NT2/D1 (cell line): ENCODE measurements around the gene TNS2.

Experiments
- DNase-seq: peaks from one replicate; pipeline ENCODE4 v3.0.0-alpha.2; 2011; ENCODE audit warnings: low read depth, low spot score
- H3K27me3 ChIP-seq: 2 replicates; pipeline ENCODE4 v1.6.0; 2011; ENCODE audit warnings: mild to moderate bottlenecking; ENCODE audit not compliant: insufficient read length, insufficient read depth
- H3K36me3 ChIP-seq: 2 replicates; pipeline ENCODE4 v1.6.1; 2011; ENCODE audit warnings: mild to moderate bottlenecking, low read length, mixed read lengths; ENCODE audit not compliant: insufficient read depth, insufficient read length
- H3K4me1 ChIP-seq: 2 replicates; pipeline ENCODE4 v1.5.1; 2011; ENCODE audit not compliant: insufficient read depth, insufficient read length
- H3K4me3 ChIP-seq: 2 replicates; pipeline ENCODE4 v1.5.1; 2011; ENCODE audit warnings: low read depth; ENCODE audit not compliant: insufficient read length
- H3K9ac ChIP-seq: 2 replicates; pipeline ENCODE4 v1.6.0; 2011; ENCODE audit warnings: low read depth; ENCODE audit not compliant: insufficient read length
- H3K9me3 ChIP-seq: 2 replicates; pipeline ENCODE4 v1.5.1; 2011; ENCODE audit warnings: mild to moderate bottlenecking, low read length; ENCODE audit not compliant: insufficient read depth
- SUZ12 ChIP-seq: IDR thresholded peaks from 2 replicates; pipeline ENCODE4 v1.6.1; 2011; ENCODE audit not compliant: insufficient read length, insufficient read depth; ENCODE audit errors: extremely low read depth
- YY1 ChIP-seq: IDR thresholded peaks from 2 replicates; pipeline ENCODE4 v1.6.1; 2011; ENCODE audit not compliant: insufficient read length, insufficient read depth
- ZNF274 ChIP-seq: IDR thresholded peaks from 2 replicates; pipeline ENCODE4 v1.6.1; 2011; ENCODE audit warnings: mild to moderate bottlenecking, low read depth, low read length

The TNS2 gene

GRCh38 chr12:53060064-53060720 is 10.3 kb downstream of the TNS2 start:
- H3K9me3 ChIP-seq: no peaks in the 10 kb centered on the region
- peaks cover 10% of the 10 kb centered on the region for H3K27me3 ChIP-seq
- peaks cover 6% of the 10 kb centered on the region for H3K4me1 ChIP-seq
- H3K9ac ChIP-seq: no peak overlapping the region
- no peak for DNase-seq
- TF ChIP-seq SUZ12: no peak
- peaks cover 11% of the 10 kb centered on the region for H3K36me3 ChIP-seq
- H3K4me3 ChIP-seq: no peak overlapping the region

DNA sequence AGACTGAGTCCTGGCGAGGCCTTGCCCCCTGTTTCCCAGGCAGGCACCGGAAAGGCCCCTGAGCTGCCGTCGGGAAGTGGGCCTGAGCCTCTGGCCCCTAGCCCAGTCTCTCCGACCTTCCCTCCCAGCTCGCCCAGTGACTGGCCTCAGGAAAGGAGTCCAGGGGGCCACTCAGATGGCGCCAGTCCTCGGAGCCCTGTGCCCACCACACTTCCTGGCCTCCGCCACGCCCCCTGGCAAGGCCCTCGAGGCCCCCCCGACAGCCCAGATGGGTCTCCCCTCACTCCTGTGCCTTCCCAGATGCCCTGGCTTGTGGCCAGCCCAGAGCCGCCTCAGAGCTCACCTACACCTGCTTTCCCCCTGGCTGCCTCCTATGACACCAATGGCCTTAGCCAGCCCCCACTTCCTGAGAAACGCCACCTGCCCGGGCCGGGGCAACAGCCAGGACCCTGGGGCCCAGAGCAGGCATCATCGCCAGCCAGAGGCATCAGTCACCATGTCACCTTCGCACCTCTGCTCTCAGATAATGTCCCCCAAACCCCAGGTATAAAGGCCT is 10.9 kb downstream of the TNS2 start:
- no peak for TF ChIP-seq ZNF274
- TF ChIP-seq SUZ12: no peak
- TF ChIP-seq YY1: no peak
- Histone ChIP-seq H3K4me1 (peaks cover 6% of the 10 kb centered on the region), H3K4me3 (no peak overlapping the region), H3K9me3 (no peaks in the 10 kb centered on the region), H3K27me3 (peaks cover 10% of the 10 kb centered on the region), H3K9ac (no peak overlapping the region), H3K36me3 (peaks cover 17% of the 10 kb centered on the region)
- no peak for DNase-seq

DNA sequence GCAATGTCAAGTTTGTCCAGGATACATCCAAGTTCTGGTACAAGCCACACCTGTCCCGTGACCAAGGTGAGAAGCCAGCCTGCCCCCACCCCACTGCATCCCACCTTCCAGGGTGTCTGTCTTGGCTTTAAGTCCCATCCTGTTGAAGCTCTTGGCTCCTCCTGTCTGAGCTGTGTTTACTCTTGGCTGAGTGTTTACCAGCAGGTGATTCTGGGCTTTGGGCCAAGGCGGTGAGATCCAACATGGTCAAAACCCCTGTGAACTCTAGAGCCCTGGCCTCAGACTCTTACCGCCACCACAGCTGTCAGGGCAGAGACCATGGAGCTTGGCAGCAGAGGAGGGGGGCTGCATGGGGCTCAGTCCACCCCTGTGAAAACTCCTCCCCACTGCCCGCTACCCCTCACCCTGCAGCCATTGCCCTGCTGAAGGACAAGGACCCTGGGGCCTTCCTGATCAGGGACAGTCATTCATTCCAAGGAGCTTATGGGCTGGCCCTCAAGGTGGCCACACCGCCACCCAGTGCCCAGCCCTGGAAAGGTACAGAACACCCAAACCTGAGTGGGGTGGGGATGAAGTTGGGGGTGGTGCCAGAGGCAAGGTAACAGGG is 11.6 kb downstream of the TNS2 start:
- no peak for DNase-seq

GRCh38 chr12:53062011-53062961 is 12.4 kb downstream of the TNS2 start:
- H3K27me3 ChIP-seq: peaks cover 10% of the 10 kb centered on the region
- TF ChIP-seq YY1: no peak
- no peak for TF ChIP-seq SUZ12
- no peak for TF ChIP-seq ZNF274
- no peaks in the 10 kb centered on the region for H3K9me3 ChIP-seq
- DNase-seq: no peak
- no peak overlapping the region for H3K9ac ChIP-seq
- H3K36me3 ChIP-seq: peaks cover 24% of the 10 kb centered on the region
- peaks cover 9% of the 10 kb centered on the region for H3K4me1 ChIP-seq
- no peak overlapping the region for H3K4me3 ChIP-seq

More for the DNA sequence above, 11.6 kb downstream of the TNS2 start:
- Histone ChIP-seq H3K4me1 (peaks cover 9% of the 10 kb centered on the region), H3K27me3 (peaks cover 10% of the 10 kb centered on the region), H3K9me3 (no peaks in the 10 kb centered on the region), H3K4me3 (no peak overlapping the region), H3K9ac (no peak overlapping the region), H3K36me3 (peaks cover 23% of the 10 kb centered on the region)
- no peak for TF ChIP-seq SUZ12
- no peak for TF ChIP-seq YY1
- no peak for TF ChIP-seq ZNF274

DNA sequence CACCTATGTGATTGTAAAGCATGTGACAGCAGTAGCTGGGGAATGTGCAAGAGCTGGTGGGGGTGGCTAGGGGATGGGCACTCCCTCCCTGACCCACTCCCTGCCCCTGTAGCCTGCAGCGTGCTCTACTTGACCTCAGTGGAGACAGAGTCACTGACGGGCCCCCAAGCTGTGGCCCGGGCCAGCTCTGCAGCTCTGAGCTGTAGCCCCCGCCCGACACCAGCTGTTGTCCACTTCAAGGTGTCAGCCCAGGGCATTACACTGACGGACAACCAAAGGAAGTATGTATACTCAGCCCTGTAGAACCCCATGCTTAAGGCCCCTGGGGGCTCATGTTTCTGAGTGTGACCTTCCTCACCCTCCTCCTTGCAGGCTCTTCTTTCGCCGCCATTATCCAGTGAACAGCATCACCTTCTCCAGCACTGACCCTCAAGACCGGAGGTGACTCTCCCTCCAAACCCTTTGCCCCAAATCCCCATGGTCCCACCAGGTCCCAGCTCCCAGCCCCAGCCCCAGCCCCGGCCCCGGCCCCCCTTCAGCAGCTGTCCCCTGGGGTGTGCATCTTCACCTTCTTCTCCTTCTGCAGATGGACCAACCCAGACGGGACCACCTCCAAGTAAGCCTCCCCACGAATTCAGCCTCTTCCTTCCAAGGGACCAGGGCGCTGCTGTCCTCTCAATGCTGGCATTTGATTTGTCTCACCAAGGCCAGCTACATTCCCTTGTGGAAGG is 13.3 kb downstream of the TNS2 start:
- peaks cover 29% of the 10 kb centered on the region for H3K36me3 ChIP-seq
- H3K4me3 ChIP-seq: no peak overlapping the region
- peaks cover 12% of the 10 kb centered on the region for H3K4me1 ChIP-seq
- no peak for DNase-seq
- no peaks in the 10 kb centered on the region for H3K9me3 ChIP-seq
- H3K27me3 ChIP-seq: peaks cover 2% of the 10 kb centered on the region
- H3K9ac ChIP-seq: no peak overlapping the region
- no peak for TF ChIP-seq ZNF274
- no peak for TF ChIP-seq SUZ12
- no peak for TF ChIP-seq YY1

- TF ChIP-seq SUZ12 (no peak), ZNF274 (no peak), YY1 (no peak)
- Histone ChIP-seq H3K27me3 (no peaks in the 10 kb centered on the region), H3K9ac (no peak overlapping the region), H3K36me3 (peaks cover 29% of the 10 kb centered on the region), H3K4me3 (no peak overlapping the region), H3K9me3 (no peaks in the 10 kb centered on the region), H3K4me1 (peaks cover 14% of the 10 kb centered on the region)
- DNase-seq: no peak
Measured at GRCh38 chr12:53063708-53064612, 14.1 kb downstream of the TNS2 start.
